Heart right ventricle (tissue), 16 donors: Measurements from ENCODE around the gene SRP14. TPM values are rescaled to one million over a fixed set of nuclear protein-coding genes. Genes with fewer than 3 reads are reported as not detected.
"Not testable (repeated sequence)": the region's sequence is repeated elsewhere in the genome, so short reads cannot be mapped to it uniquely, and the experiment has no call there.

Source experiments
- ATAC-seq, 8 donors: fragments of 200-7000 bp; cut with Tn5 transposase; one replicate each; pipeline ENCODE4 v1.9.1; 2020; ENCODE audit warnings: mild to moderate bottlenecking in 8 of 8, moderate library complexity in 8 of 8, moderate number of reproducible peaks in 1 of 8
- DNase-seq, 2 donors: peaks; one replicate each; pipeline ENCODE4 v3.0.0-alpha.2; 2020
- H3K27ac ChIP-seq, 10 donors: fragments of 200-600 bp; sonication (generic) in 2 of 10; one replicate each; pipeline versions ENCODE4 v1.5.0 to v1.8.0; 2020 to 2022; ENCODE audit warnings: mild to moderate bottlenecking in 3 of 10
- H3K27me3 ChIP-seq, 7 donors: fragments of 200-600 bp; one replicate each; pipeline ENCODE4 v1.8.0; 2021 to 2022; ENCODE audit warnings: mild to moderate bottlenecking in 2 of 7
- H3K36me3 ChIP-seq, 9 donors: fragments of 200-600 bp; sonication (generic) in 1 of 9; one replicate each; pipeline versions ENCODE4 v1.5.0 to v1.8.0; 2020 to 2022; ENCODE audit warnings: mild to moderate bottlenecking in 2 of 9
- H3K4me1 ChIP-seq, 9 donors: fragments of 200-600 bp; sonication (generic) in 1 of 9; one replicate each; pipeline versions ENCODE4 v1.5.0 to v1.8.0; 2020 to 2022; ENCODE audit warnings: mild to moderate bottlenecking in 4 of 9
- H3K4me3 ChIP-seq, 10 donors: fragments of 200-600 bp; sonication (generic) in 2 of 10; one replicate each; pipeline versions ENCODE4 v1.5.0 to v1.8.0; 2020 to 2022; ENCODE audit warnings: mild to moderate bottlenecking in 7 of 10, moderate library complexity in 2 of 10
- H3K9me3 ChIP-seq, 11 donors: fragments of 200-600 bp in 10 of 11; sonication (generic) in 2 of 11; one replicate each; pipeline versions ENCODE4 v1.5.0 to v1.8.0; 2013 to 2022; ENCODE audit warnings: mild to moderate bottlenecking in 2 of 11, control low read depth in 1 of 11, moderate library complexity in 1 of 11
- WGBS, 2 donors: extraction: QIAGEN DNeasy Blood & Tissue Kit; methylation state at CpG; one replicate each; pipeline ENCODE4 v1.1.7; 2013; ENCODE audit warnings: inconsistent platforms in 1 of 2; 5-methylcytosine and 5-hydroxymethylcytosine counted together
- intact Hi-C, 10 donors: fragments of 100-400 bp; cut with DNase I; formaldehyde crosslinking; loops; one replicate each; pipeline versions ENCODE4 v1.11.1 to v1.14.2; 2022
- polyA plus RNA-seq, 2 donors: library from polyadenylated mRNA; stranded (reverse); fragments of 200-250 nt; gene quantifications; one replicate each; pipeline ENCODE4 v1.2.3, GENCODE V29; 2013
- total RNA-seq, 10 donors: library from RNA; stranded (reverse); fragmentation: NEBNext Ultra II Directional in 3 of 10; extraction: Animal tissue kit (Norgen Biotek cat#: 25700) in 3 of 10; gene quantifications; one replicate each; pipeline versions ENCODE4 v1.2.1 to v1.2.4, GENCODE V29; 2021 to 2023
- TF ChIP-seq, protein P1 (sequence below), 9 donors: fragments of 200-600 bp; sonication (generic) in 2 of 9; IDR thresholded peaks; one replicate each; pipeline versions ENCODE4 v1.5.0 to v1.8.0; 2021 to 2022; ENCODE audit warnings: antibody characterized with exemption in 9 of 9, mild to moderate bottlenecking in 5 of 9, moderate library complexity in 1 of 9
- donor health status: Arrhythmogenic right ventricular cardiomyopathy.
- donor health status: ischemic (EF 13 %, LVEDD 7.1; RV severe dilation, severe dysfunction).
- donor health status: healthy with polysubstance abuse.
- donor health status: DM: no; HTN: yes; CAD: no.
- donor health status: DM: no; HTN: no; CAD: no.
- donor health status: ischemic (EF 25% LVEDD 6.9; RV normal size, moderate dysfunction).
- donor health status: ischemic (EF 25% LVEDD 5.7; RV mildly dilated, moderate dysfunction).
- donor health status: healthy.
- donor health status: DM: yes; HTN: yes; CAD: no.
- donor health status: Ischemic cardiomyopathy.
- donor health status: ischemic (EF 35%, LVEDD 5.7; RV mildly dilated, moderate dysfunction).
- donor health status: nonischemic (EF 11% LVEDD 7.7; RV severe dilation, severe dysfunction).
- donor health status: DM: yes; HTN: yes; CAD: no.
- donor health status: PGD.
- donor health status: ischemic (EF 29% LVEDD 5.4; RV normal size, mild dysfunction).
- donor health status: nonischemic (EF 23%, LVEDD 6.1; RV moderate dilation, normal function).

Gene SRP14
- total and polyA plus RNA-seq, 12 donors: 189 to 699 (median 216) TPM

DNA sequence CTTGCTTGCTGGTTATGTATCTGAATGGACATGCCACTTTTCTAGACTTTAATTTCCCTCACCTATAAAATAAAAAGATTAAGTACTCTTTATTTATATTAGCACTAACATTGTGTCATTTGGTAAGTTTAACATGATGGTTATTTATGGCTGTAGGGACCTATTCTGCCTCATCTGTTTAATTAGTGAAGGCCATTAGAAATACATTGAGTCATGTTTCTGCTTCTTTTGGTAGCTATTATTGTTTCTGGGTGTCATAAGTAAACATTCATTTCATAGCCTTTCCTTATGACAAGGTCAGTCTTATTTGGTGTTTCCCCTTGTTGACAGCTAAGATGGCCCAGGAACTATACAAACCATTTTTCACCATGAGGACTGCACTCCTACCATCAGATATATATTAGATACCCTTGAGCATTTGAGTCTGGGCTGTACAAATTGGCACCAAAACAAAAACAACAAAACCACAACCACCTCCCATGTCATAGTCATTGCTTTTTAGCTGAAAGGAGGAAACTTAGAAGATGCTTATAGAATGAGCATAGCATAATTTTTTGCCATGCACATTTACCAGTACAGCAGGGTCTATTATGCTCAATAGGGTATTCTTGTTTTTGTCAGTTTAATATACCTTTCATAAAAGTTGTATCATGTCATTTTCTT lies 39.3 kb downstream of the SRP14 start:
- no peak overlapping the region for H3K4me3 ChIP-seq
- no peak for DNase-seq
- TF ChIP-seq, protein P1, sequence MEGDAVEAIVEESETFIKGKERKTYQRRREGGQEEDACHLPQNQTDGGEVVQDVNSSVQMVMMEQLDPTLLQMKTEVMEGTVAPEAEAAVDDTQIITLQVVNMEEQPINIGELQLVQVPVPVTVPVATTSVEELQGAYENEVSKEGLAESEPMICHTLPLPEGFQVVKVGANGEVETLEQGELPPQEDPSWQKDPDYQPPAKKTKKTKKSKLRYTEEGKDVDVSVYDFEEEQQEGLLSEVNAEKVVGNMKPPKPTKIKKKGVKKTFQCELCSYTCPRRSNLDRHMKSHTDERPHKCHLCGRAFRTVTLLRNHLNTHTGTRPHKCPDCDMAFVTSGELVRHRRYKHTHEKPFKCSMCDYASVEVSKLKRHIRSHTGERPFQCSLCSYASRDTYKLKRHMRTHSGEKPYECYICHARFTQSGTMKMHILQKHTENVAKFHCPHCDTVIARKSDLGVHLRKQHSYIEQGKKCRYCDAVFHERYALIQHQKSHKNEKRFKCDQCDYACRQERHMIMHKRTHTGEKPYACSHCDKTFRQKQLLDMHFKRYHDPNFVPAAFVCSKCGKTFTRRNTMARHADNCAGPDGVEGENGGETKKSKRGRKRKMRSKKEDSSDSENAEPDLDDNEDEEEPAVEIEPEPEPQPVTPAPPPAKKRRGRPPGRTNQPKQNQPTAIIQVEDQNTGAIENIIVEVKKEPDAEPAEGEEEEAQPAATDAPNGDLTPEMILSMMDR (IDR thresholded peaks at IDR 0.05): no peak
- H3K4me1 ChIP-seq: no peaks in the 10 kb centered on the region
- H3K27ac ChIP-seq: no peak overlapping the region
- H3K36me3 ChIP-seq: peaks cover 0 to 100% (median 55%) of the 10 kb centered on the region in 9 donors
- intact Hi-C loops: loop anchor here in 1 of 10 donors (10.0 kb wide), 1 partner anchor 45 kb away; no protein-coding TSS in a partner anchor
- no peak for ATAC-seq
- H3K27me3 ChIP-seq: no peaks in the 10 kb centered on the region
- no peaks in the 10 kb centered on the region for H3K9me3 ChIP-seq

GRCh38 chr15:39998511-39999077 lies 40.4 kb downstream of the SRP14 start:
- intact Hi-C loops: no loop called here
- Histone ChIP-seq H3K9me3 (no peaks in the 10 kb centered on the region), H3K4me1 (no peaks in the 10 kb centered on the region), H3K4me3 (no peak overlapping the region), H3K27me3 (no peaks in the 10 kb centered on the region), H3K27ac (no peak overlapping the region), H3K36me3 (peaks cover 0 to 100% (median 48%) of the 10 kb centered on the region in 9 donors)
- 80% methylated on average over 6 of the region's 6 CpGs for WGBS, 2 donors
- ATAC-seq (no peak), DNase-seq (no peak)
- TF ChIP-seq, protein P1 (IDR thresholded peaks at IDR 0.05): no peak

- WGBS, 2 donors: 95% methylated on average over 6 of the region's 6 CpGs
- no peak overlapping the region for H3K4me3 ChIP-seq
- no peaks in the 10 kb centered on the region for H3K4me1 ChIP-seq
- peaks cover 0 to 100% (median 42%) of the 10 kb centered on the region in 9 donors for H3K36me3 ChIP-seq
- no peak overlapping the region for H3K27ac ChIP-seq
- DNase-seq (no peak), ATAC-seq (no peak)
- TF ChIP-seq, protein P1 (IDR thresholded peaks at IDR 0.05): no peak
- H3K9me3 ChIP-seq: no peaks in the 10 kb centered on the region
- intact Hi-C loops: no loop called here
- H3K27me3 ChIP-seq: no peaks in the 10 kb centered on the region
These were observed 41.3 kb downstream of the SRP14 start for GRCh38 chr15:39997639-39998038.

DNA sequence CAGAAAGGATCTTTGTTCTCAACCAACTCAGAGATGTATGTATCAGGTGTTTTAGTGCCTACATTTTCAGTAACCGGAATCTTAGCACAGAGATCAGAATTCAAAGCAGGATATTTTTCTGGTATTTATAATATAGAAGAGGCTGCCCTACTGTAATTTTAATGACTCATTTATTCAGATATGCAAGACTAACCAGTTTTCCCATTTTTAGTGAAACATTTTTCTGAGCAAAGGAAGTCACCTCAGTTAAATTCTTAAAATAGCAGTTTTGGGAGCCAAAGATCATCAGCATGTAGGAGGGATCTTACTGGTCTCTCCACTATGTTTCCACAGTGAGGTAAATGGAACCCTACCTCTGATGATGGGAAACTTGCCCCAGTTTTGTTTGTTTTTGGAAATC lies 42.0 kb downstream of the SRP14 start:
- Histone ChIP-seq H3K27ac (no peak overlapping the region), H3K4me3 (no peak overlapping the region), H3K36me3 (peaks cover 0 to 100% (median 43%) of the 10 kb centered on the region in 9 donors), H3K27me3 (no peaks in the 10 kb centered on the region), H3K9me3 (no peaks in the 10 kb centered on the region), H3K4me1 (no peaks in the 10 kb centered on the region)
- ATAC-seq: no peak
- WGBS, 2 donors: 98 to 100% methylated on average over 1 of the region's 1 CpG
- intact Hi-C loops: no loop called here
- DNase-seq: no peak
- TF ChIP-seq, protein P1 (IDR thresholded peaks at IDR 0.05): no peak

- ATAC-seq, H3K27me3 ChIP-seq, DNase-seq, H3K4me3 ChIP-seq, H3K27ac ChIP-seq, H3K4me1 ChIP-seq, intact Hi-C loops, H3K9me3 ChIP-seq: not testable (repeated sequence)
- H3K36me3 ChIP-seq: peaks cover 0 to 100% (median 45%) of the 10 kb centered on the region in 9 donors
- WGBS, 2 donors: 94 to 98% methylated on average over 2 of the region's 2 CpGs
These were observed 42.8 kb downstream of the SRP14 start for GRCh38 chr15:39996228-39996627.

- ATAC-seq, intact Hi-C loops, H3K27me3 ChIP-seq, H3K9me3 ChIP-seq, DNase-seq, H3K4me1 ChIP-seq, H3K27ac ChIP-seq, H3K4me3 ChIP-seq: not testable (repeated sequence)
- 95 to 96% methylated on average over 5 of the region's 5 CpGs for WGBS, 2 donors
- H3K36me3 ChIP-seq: peaks cover 0 to 100% (median 58%) of the 10 kb centered on the region in 9 donors
These were observed 46.0 kb downstream of the SRP14 start for GRCh38 chr15:39992953-39993352.
